ENCODE data around the gene ASCC1.

DNA sequence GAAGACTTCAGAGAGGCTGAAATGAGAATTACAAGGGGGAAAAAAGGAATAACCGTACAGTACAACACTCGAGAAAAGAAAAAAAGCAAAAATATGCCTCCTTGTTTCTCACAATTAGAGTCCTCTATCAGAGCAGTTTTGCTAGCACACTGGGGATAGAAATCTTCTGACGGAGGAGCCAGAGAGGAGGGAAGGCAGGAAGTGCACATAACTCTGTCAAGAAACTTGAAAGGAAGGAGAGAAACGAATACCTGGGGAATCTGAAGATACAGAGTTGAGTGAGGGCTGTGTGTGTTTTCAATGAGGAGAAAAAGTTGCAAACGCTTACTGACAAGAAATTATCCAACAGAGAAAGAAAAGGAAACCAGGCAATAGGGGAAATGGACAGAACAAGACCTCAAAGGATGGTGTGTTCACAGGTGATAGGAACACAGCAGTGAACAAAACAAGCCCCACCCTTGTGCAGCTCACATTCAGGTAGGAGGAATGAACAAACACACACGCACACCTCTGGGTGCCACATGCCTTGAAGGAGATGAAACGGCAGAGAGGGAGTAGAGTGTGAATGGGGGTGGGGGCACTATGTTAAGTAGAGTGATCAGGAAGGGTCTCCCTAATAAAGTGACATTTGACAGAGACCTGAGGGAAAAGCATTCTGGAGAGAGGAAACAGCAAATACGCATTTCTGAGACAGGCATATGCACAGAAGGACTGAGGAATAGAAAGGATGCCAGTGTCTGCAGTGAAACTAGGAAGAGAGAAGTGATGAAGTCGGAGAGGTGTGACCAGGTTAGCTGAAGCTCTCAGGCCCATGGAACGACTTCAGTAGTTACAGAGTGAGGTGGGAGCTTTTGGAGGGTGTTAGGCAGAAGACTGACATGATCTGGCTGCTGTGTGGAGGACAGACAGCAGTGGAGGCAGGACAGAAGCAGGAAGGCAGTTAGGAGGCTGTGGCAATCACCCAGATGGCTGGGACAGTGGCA lies 81.0 kb downstream of the ASCC1 start:
- no peak for TF ChIP-seq POLR2A (IDR thresholded peaks at IDR 0.05)
- TF ChIP-seq, protein P1, sequence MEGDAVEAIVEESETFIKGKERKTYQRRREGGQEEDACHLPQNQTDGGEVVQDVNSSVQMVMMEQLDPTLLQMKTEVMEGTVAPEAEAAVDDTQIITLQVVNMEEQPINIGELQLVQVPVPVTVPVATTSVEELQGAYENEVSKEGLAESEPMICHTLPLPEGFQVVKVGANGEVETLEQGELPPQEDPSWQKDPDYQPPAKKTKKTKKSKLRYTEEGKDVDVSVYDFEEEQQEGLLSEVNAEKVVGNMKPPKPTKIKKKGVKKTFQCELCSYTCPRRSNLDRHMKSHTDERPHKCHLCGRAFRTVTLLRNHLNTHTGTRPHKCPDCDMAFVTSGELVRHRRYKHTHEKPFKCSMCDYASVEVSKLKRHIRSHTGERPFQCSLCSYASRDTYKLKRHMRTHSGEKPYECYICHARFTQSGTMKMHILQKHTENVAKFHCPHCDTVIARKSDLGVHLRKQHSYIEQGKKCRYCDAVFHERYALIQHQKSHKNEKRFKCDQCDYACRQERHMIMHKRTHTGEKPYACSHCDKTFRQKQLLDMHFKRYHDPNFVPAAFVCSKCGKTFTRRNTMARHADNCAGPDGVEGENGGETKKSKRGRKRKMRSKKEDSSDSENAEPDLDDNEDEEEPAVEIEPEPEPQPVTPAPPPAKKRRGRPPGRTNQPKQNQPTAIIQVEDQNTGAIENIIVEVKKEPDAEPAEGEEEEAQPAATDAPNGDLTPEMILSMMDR (IDR thresholded peaks at IDR 0.05): no peak
